ENCODE measurements around the gene CEBPE.

- no peak for TF ChIP-seq HNF4G (IDR thresholded peaks at IDR 0.05)
- TF ChIP-seq EGR1 (IDR thresholded peaks at IDR 0.05; ENCODE audit: low read depth in 2 of 2): no peak
Measured at GRCh38 chr14:23090254-23090636, 28.8 kb downstream of the CEBPE start.
